Right lobe of liver (tissue), 4 donors: ENCODE measurements around the gene KIRREL3.

Experiments used
- POLR2A ChIP-seq: fragments of 450-650 bp; IDR thresholded peaks from one replicate; pipeline ENCODE4 v1.6.1; 2017; ENCODE audit warnings: antibody characterized with exemption, mild to moderate bottlenecking
- TF ChIP-seq, protein P1 (sequence below), 4 donors: fragments of 200-600 bp in 3 of 4; fragments of 450-650 bp in 1 of 4; IDR thresholded peaks; one replicate each; pipeline versions ENCODE4 v1.5.1 to v1.8.0; 2016 to 2022; ENCODE audit warnings: antibody characterized with exemption in 4 of 4, mild to moderate bottlenecking in 2 of 4
- donor health status: DM: no; HTN: no; CAD: no.
- donor health status: DM: no; HTN: no; CAD: no.
- donor health status: DM: no; HTN: yes; CAD: no.

DNA sequence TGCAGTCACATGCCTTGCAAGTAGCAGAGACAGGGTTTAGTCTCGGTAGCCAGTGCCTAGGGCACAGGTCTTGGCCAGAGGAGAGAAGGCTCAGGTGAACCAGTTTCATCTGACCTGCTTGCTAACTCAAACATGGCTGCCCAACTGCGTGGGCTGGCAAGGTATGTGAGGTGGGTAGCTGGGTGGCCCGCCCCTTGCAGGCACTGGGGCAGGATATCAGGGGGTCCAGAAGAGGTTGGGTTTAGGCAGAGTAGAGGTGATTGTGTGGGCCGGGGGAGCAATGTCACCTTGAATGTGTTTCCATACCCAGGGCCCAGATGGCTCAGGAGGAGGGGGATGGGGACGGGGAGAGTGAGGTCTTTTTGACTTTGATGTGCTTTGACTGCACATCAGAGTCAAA is 607.4 kb downstream of the KIRREL3 start:
- TF ChIP-seq POLR2A, result no peak
- TF ChIP-seq, protein P1, sequence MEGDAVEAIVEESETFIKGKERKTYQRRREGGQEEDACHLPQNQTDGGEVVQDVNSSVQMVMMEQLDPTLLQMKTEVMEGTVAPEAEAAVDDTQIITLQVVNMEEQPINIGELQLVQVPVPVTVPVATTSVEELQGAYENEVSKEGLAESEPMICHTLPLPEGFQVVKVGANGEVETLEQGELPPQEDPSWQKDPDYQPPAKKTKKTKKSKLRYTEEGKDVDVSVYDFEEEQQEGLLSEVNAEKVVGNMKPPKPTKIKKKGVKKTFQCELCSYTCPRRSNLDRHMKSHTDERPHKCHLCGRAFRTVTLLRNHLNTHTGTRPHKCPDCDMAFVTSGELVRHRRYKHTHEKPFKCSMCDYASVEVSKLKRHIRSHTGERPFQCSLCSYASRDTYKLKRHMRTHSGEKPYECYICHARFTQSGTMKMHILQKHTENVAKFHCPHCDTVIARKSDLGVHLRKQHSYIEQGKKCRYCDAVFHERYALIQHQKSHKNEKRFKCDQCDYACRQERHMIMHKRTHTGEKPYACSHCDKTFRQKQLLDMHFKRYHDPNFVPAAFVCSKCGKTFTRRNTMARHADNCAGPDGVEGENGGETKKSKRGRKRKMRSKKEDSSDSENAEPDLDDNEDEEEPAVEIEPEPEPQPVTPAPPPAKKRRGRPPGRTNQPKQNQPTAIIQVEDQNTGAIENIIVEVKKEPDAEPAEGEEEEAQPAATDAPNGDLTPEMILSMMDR (IDR thresholded peaks at IDR 0.05), result no peak
